ENCODE data around the gene REXO5. TPM values are rescaled to one million over a fixed set of nuclear protein-coding genes. Genes with fewer than 3 reads are reported as not detected.

Gene REXO5
- total RNA-seq, 4 donors from 2014 or later: 2.2 to 6.9 (median 3.7) TPM

DNA sequence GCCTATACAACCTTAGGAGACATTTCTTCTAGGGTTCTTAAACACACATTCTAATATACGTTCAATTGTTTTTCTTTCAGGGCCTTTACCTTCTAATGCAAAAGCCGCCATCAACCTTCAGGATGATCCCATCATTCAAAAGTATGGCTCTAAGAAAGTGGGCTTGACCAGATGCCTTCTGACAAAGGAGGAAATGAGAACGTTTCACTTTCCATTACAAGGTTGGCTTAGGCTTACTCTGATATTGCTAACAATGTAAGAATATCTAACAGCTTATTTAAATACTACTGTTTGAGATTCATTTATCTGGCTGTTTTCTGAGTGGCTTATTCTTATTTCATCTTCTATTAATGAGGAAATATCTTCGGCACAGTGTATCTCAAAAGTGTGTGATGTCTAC is 15.4 kb downstream of the REXO5 start:
- no peaks in the 10 kb centered on the region for H3K9me3 ChIP-seq
- 89 to 90% methylated on average over 4 of the region's 4 CpGs for WGBS, 2 donors (ENCODE audit: low coverage in 1 of 2)
- TF ChIP-seq POLR2A (IDR thresholded peaks at IDR 0.05) (no peak), POLR2AphosphoS5 (IDR thresholded peaks at IDR 0.05) (no peak), EP300 (IDR thresholded peaks at IDR 0.05) (no peak), CTCF (IDR thresholded peaks at IDR 0.05) (no peak)
- H3K27me3 ChIP-seq: no peaks in the 10 kb centered on the region
- no peak overlapping the region for H3K27ac ChIP-seq
- H3K4me3 ChIP-seq: no peak overlapping the region
- H3K36me3 ChIP-seq: peaks cover 0 to 17% of the 10 kb centered on the region in 2 donors
- H3K4me1 ChIP-seq: no peaks in the 10 kb centered on the region
- no peak for ATAC-seq

- Histone ChIP-seq H3K9me3 (no peaks in the 10 kb centered on the region), H3K27me3 (no peaks in the 10 kb centered on the region), H3K36me3 (peaks cover 0 to 17% of the 10 kb centered on the region in 2 donors), H3K4me1 (no peaks in the 10 kb centered on the region), H3K4me3 (no peak overlapping the region), H3K27ac (no peak overlapping the region)
- WGBS, 2 donors (ENCODE audit: low coverage in 1 of 2): 69 to 72% methylated on average over 3 of the region's 3 CpGs
- ATAC-seq: no peak
- TF ChIP-seq CTCF (IDR thresholded peaks at IDR 0.05) (no peak), EP300 (IDR thresholded peaks at IDR 0.05) (no peak), POLR2AphosphoS5 (IDR thresholded peaks at IDR 0.05) (no peak), POLR2A (IDR thresholded peaks at IDR 0.05) (no peak)
These were observed 16.4 kb downstream of the REXO5 start for GRCh38 chr16:20822521-20823325.

DNA sequence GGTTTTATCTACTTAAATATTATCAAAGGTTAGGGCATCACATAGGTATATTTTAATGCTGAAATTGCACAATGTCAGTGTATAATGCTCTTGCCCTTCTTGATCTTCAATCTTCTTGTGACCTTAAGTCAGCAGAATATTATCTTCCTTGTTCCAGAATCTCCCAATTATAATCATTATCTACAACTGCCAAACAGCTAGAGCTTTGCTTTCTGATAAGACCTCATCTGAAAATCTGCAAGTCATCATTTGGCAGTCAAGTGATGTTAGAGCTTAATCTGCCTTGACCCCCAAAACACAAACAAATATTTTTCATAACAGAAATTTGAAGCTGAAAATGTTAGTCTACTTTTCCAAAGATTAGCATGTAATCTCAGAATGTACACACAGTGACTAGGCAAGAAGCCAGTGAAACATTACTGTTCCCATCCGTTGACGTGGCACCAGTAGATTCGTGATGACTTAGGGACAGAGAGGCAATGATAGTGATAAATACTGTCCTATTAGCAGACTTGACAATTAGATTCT is 19.8 kb downstream of the REXO5 start:
- no peak for ATAC-seq
- H3K4me1 ChIP-seq: no peaks in the 10 kb centered on the region
- no peak for TF ChIP-seq CTCF (IDR thresholded peaks at IDR 0.05)
- peaks cover 0 to 17% of the 10 kb centered on the region in 2 donors for H3K36me3 ChIP-seq
- H3K9me3 ChIP-seq: no peaks in the 10 kb centered on the region
- H3K27me3 ChIP-seq: no peaks in the 10 kb centered on the region
- H3K27ac ChIP-seq: no peak overlapping the region
- no peak overlapping the region for H3K4me3 ChIP-seq
- 65 to 79% methylated on average over 3 of the region's 3 CpGs for WGBS, 2 donors (ENCODE audit: low coverage in 1 of 2)

DNA sequence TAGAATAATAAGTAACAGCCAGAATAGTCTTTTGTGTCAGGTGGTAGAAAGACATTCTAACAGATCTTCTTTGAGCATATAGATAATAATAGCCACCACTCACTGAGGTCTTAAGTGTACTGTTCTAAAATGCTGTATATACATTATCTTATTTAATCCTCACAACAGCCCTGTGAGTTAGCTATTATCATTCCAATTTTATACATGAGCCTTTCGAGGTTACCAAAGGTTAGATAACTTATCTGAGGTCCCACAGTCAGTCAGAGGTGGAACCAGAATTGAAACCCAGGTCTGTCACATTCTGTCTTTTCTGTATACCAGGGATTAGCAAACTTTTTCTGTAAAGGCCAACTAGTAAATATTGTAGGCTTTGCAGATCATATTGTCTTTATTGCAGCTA is 23.2 kb downstream of the REXO5 start:
- TF ChIP-seq CTCF (IDR thresholded peaks at IDR 0.05): no peak
- no peak for TF ChIP-seq POLR2AphosphoS5 (IDR thresholded peaks at IDR 0.05)
- TF ChIP-seq EP300 (IDR thresholded peaks at IDR 0.05): no peak
- TF ChIP-seq POLR2A (IDR thresholded peaks at IDR 0.05): no peak
- ATAC-seq: no peak

GRCh38 chr16:20830372-20830771 is 24.0 kb downstream of the REXO5 start:
- TF ChIP-seq CTCF (IDR thresholded peaks at IDR 0.05): no peak
- TF ChIP-seq POLR2AphosphoS5 (IDR thresholded peaks at IDR 0.05): no peak
- no peak for TF ChIP-seq POLR2A (IDR thresholded peaks at IDR 0.05)
- no peak for TF ChIP-seq EP300 (IDR thresholded peaks at IDR 0.05)
- H3K9me3 ChIP-seq: no peaks in the 10 kb centered on the region
- 67% methylated on average over 1 of the region's 1 CpG; no CpG with 5 or more reads in 1 of the 2 donors for WGBS, 2 donors (ENCODE audit: low coverage in 1 of 2)
- H3K27ac ChIP-seq: no peak overlapping the region
- H3K36me3 ChIP-seq: peaks cover 0 to 23% of the 10 kb centered on the region in 2 donors
- no peaks in the 10 kb centered on the region for H3K27me3 ChIP-seq
- H3K4me1 ChIP-seq: no peaks in the 10 kb centered on the region
- no peak for ATAC-seq
- H3K4me3 ChIP-seq: no peak overlapping the region

More for the DNA sequence above, 23.2 kb downstream of the REXO5 start:
- Histone ChIP-seq H3K27ac (no peak overlapping the region), H3K27me3 (no peaks in the 10 kb centered on the region), H3K4me1 (no peaks in the 10 kb centered on the region), H3K9me3 (no peaks in the 10 kb centered on the region), H3K36me3 (peaks cover 0 to 19% of the 10 kb centered on the region in 2 donors), H3K4me3 (no peak overlapping the region)
- 93 to 94% methylated on average over 1 of the region's 1 CpG for WGBS, 2 donors (ENCODE audit: low coverage in 1 of 2)
